HCEC 1CT (cell line): Measurements from ENCODE around the gene HCN4.

Source experiments
- DNase-seq: peaks from one replicate; pipeline ENCODE4 v3.0.0-alpha.2; 2017

The HCN4 gene

DNA sequence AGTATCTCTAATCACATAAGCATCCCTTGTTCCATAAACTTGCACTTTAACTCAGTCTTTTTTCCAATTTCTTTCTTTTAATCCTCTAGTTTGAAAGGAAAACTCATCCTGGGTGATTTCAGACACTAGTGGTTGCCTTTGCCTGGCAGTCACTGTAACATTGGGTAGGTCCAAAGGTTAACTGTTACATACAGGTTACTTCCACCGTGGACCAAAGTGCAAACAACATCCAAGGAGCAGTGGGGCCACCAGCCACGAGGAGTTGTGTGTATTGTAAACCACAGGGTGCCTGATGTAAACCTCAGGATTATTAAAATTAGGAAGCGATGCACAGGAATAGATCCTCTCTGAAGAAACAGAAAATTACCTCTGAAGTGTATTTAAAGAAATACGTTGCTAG, 75.0 kb downstream of the HCN4 start:
- no peak for DNase-seq

DNA sequence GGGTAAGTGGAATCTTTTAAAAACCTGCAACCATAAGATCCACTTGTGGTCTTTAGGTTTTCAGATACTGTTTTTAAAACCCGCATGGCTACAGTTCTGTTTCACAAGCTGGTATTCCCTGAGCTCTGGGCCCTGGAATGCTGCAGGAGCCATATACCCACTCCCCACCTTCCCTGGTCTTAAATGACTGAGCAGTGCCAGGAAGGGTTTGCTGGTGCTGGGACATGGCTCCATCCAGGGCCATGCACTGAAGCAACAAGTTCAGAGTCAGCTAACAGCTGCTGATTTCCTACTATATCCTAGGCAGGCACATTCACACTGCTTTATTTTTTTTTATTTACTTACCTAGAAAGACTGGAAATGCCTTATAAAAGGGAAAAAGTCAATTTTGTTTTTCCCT, 77.3 kb downstream of the HCN4 start:
- no peak for DNase-seq

- DNase-seq: no peak
These were observed 81.7 kb downstream of the HCN4 start for GRCh38 chr15:73287019-73287418.

- DNase-seq: no peak
These were observed 82.4 kb downstream of the HCN4 start for GRCh38 chr15:73286311-73286710.

DNA sequence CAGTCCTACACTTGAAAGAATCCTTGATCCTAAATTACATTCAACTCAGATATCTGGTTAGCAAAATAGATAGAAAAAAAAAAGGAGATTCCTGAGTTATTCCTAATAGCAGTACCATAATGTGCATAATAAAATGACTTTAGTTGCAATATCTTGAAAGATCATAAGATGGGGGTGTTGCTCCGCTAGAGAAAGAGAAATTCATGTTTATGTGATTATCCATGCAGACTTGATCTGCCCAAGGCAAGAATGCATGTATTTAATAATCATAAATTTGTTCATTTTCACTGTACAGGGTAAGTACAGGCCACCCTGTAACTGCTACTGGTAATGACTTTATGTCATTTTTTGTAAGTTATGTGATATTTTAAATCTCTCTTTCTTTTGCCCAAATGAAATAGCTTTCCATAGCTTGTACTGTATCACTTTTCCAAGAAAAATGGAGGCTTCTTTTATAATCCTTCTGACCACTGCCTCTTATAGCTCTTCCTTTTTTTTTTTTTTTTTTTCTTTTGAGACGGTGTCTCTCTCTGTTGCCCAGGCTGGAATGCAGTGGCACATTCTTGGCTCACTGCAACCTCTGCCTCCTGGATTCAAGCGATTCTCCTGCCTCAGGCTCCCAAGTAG, 84.6 kb downstream of the HCN4 start:
- DNase-seq: peak; percentile 16

- no peak for DNase-seq
These were observed 85.3 kb downstream of the HCN4 start for GRCh38 chr15:73283366-73283962.

DNA sequence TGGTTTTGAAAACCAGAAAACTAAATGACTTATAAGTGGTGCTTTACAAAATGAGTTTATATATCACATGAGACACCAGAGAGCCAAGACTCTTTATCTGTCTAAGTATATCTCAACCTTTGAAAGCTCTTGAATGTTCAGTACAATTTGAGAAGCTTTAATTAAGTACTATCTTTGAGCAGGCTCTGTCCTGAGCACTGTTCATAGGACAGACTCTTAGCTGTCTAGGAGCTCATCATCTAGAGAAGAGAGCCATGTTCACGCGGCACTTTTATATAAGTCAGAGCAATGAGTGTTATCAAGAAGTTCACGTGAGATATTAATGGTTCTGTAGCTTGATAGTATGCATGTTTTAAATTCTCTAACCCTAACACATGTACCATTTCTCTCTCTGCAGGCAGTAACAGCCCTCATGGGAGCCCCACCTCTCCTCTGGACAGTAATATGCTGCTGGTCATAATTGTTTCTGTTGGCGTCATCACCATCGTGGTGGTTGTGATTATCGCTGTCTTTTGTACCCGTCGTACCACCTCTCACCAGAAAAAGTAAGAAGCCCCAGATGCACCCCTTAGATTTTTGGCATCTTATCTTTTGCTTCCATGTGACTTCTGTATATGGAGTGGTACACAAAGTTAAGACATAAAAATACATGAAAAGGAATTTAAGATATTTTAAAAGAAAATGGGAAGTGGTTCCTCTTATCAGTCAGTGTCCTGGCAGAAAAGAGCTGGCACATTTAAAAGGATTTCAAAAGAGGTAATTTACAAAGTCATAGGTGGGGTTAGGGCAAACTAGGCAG, 86.0 kb downstream of the HCN4 start:
- no peak for DNase-seq

- no peak for DNase-seq
These were observed 92.9 kb downstream of the HCN4 start for GRCh38 chr15:73275862-73276261.

DNA sequence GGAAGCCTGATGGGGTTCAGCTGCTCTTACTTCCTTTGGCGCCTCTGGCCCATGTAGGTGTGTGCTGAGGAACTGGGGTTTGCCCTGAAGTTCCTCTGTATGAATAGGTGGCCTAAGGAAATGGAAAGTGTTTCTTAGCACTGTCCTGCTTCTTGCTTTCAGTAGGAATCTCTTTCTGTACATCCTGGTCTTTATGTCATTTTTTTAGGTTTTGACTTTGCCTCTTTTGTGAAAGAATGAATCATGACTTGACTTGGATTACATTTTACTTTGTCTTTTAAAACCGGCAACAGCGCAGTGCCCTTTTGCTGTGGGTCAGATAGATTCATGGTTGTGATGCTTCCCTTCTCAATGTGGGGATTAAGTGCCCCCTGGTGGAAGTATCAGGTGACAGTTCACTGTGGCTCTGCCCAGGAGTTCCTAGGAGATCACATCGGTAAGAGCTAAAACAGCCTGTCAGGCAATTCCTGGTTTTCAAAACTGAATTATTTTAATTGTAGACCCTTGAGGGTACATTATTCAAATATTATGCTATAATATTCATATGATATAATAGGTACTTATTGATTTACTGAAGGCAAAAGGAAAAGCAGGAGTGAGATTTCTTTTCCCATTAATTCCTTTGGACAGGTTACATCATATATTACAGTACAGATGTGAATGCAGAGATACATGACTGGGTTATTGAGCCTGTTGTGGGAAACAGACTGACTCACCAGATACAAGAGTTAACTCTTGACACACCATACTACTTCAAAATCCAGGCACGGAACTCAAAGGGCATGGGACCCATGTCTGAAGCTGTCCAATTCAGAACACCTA, 95.4 kb downstream of the HCN4 start:
- peak; percentile 76 for DNase-seq

DNA sequence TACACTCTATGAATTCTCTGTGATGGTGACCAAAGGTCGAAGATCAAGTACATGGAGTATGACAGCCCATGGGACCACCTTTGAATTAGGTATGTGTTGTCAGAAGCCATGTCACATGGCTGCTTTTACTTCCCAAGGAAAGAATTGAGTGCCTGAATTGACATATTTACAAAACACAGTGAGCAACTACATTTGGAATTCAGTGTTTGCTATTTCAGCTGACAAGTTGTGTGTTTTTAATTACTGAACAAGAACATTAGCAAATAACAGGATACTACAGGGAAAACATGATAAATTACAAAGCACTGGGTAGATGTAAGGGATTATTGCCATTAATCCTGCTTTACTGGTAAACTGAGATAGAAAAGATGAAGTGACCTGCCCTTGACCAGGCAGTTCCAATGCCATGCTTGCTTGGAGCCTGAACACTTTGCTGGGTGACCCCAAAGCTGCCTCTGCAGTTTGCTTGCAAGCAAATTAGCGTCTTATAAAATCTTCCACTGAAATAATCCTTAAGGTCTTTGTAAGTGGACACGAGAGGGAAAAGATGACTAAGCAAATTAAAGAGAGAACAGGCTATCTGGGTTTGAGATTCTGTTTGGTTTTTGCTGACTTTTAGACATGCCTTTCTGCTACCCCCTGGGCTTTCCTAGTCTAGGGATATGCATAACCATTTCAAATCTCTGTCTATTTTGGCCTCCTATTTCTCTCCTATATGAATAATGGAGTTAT, 98.2 kb downstream of the HCN4 start:
- DNase-seq: no peak
